K562 treated with DMSO at 1 percent for 12 hours (cell line): ENCODE data around the gene SPIB. TPM values are rescaled to one million over a fixed set of nuclear protein-coding genes. Genes with fewer than 3 reads are reported as not detected.

Source experiments
- total RNA-seq: library from RNA; unstranded; fragments of 300-600 nt; gene quantifications from 2 replicates; pipeline ENCODE4 v1.2.3, GENCODE V29; 2022; ENCODE audit not compliant: insufficient read depth

Gene SPIB
- total RNA-seq = 0.31 and 0.90 TPM in 2 replicates

GRCh38 chr19:50418176-50419021 lies at the start of gene SPIB:
Gene SPIB, plus strand, starts transcription at chr19:50418938. Its CDS starts 25 bp downstream, at chr19:50418963.

GRCh38 chr19:50376166-50377050 lies 42.3 kb upstream of the SPIB start, which contains the start of gene NR1H2:
Gene NR1H2, plus strand, starts transcription at chr19:50376457. Its CDS starts 1,149 bp downstream, at chr19:50377606.

GRCh38 chr19:50383852-50384684 lies 34.7 kb upstream of the SPIB start, which contains the start of gene POLD1:
Gene POLD1, plus strand, starts transcription at chr19:50384347. Its CDS starts 14,505 bp downstream, at chr19:50398852.

GRCh38 chr19:50432221-50433028 lies 13.7 kb downstream of the SPIB start, which contains the start of gene MYBPC2:
Gene MYBPC2, plus strand, starts transcription at chr19:50432892. Its CDS starts 62 bp downstream, at chr19:50432954.

GRCh38 chr19:50476224-50476906 lies 57.6 kb downstream of the SPIB start, which contains the start of the genes EMC10 and GARIN5A:
Gene EMC10, plus strand, starts transcription at chr19:50476507. Its CDS starts 38 bp downstream, at chr19:50476545.
Gene GARIN5A, minus strand, starts transcription at chr19:50476848. Its CDS starts 460 bp downstream, at chr19:50476388.

Other genes with a start within 250 kb of the SPIB start
- 0.36 and 3.2 TPM in 2 replicates for gene MYH14, start 215.3 kb upstream of the SPIB start, total RNA-seq
- gene KCNC3, start 89.6 kb upstream of the SPIB start, total RNA-seq = 1.8 and 10.4 TPM in 2 replicates
- gene NAPSA, start 53.3 kb upstream of the SPIB start, total RNA-seq = 3.5 and 4.7 TPM in 2 replicates
- gene NR1H2, start 42.5 kb upstream of the SPIB start, total RNA-seq = 68.8 and 81.4 TPM in 2 replicates
- gene POLD1, start 34.6 kb upstream of the SPIB start, total RNA-seq = 212 and 226 TPM in 2 replicates
- gene MYBPC2, start 14.0 kb downstream of the SPIB start, total RNA-seq = not detected in 2 replicates
- 69.3 and 72.6 TPM in 2 replicates for gene EMC10, start 57.6 kb downstream of the SPIB start, total RNA-seq
- 1.2 and 2.8 TPM in 2 replicates for gene GARIN5A, start 57.9 kb downstream of the SPIB start, total RNA-seq
- 9.7 and 20.1 TPM in 2 replicates for gene JOSD2, start 92.3 kb downstream of the SPIB start, total RNA-seq
- not detected in 2 replicates for gene ASPDH, start 95.0 kb downstream of the SPIB start, total RNA-seq
- gene LRRC4B, start 149.5 kb downstream of the SPIB start, total RNA-seq = 9.3 and 10.0 TPM in 2 replicates
- gene SYT3, start 220.9 kb downstream of the SPIB start, total RNA-seq = 1.6 and 6.4 TPM in 2 replicates
- gene C19orf81, start 230.5 kb downstream of the SPIB start, total RNA-seq = 42.4 and 48.8 TPM in 2 replicates